ENCODE measurements around the gene KRTAP23-1. TPM values are rescaled to one million over a fixed set of nuclear protein-coding genes. Genes with fewer than 3 reads are reported as not detected.

KRTAP23-1 gene
- total RNA-seq, 1 donor, result not detected

DNA sequence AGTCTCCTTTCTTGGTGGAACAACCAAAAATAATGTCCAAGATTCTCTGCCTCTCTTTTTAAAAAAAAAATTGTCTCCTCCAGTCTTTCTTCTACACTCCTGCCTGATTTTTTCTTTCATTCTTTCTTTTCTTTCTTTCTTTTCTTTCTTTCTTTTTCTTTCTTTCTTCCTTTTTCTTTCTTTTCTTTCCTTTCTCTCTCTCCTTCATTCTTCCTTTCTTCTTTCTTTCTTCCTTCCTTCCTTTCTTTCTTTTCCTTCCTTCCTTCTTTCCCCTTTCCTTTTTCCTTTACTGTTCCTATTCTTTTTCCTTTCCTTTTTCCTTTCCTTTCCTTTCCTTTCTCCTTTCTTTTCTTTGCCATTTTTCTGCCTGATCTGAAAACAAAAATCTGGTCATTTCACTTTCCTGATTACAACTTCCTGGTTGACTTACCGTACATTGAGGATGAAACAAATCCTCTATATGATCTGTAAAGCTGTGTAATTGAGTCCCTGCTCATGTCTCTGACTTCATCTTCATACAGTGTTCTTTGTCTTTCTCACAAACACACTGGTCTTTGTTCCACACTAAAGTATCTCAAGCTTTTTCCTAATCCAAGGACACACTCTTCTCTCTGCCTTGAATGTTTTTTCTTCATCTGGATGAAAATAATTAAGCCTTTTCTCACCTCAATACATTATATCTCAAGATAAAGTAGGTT, 6.1 kb upstream of the KRTAP23-1 start:
- no peak overlapping the region for H3K4me3 ChIP-seq (ENCODE audit: low read depth, low read length)
- no peak for DNase-seq (ENCODE audit: low read depth)
- TF ChIP-seq, protein P1, sequence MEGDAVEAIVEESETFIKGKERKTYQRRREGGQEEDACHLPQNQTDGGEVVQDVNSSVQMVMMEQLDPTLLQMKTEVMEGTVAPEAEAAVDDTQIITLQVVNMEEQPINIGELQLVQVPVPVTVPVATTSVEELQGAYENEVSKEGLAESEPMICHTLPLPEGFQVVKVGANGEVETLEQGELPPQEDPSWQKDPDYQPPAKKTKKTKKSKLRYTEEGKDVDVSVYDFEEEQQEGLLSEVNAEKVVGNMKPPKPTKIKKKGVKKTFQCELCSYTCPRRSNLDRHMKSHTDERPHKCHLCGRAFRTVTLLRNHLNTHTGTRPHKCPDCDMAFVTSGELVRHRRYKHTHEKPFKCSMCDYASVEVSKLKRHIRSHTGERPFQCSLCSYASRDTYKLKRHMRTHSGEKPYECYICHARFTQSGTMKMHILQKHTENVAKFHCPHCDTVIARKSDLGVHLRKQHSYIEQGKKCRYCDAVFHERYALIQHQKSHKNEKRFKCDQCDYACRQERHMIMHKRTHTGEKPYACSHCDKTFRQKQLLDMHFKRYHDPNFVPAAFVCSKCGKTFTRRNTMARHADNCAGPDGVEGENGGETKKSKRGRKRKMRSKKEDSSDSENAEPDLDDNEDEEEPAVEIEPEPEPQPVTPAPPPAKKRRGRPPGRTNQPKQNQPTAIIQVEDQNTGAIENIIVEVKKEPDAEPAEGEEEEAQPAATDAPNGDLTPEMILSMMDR (IDR thresholded peaks at IDR 0.05; ENCODE audit: insufficient read depth, low read length), result no peak

DNA sequence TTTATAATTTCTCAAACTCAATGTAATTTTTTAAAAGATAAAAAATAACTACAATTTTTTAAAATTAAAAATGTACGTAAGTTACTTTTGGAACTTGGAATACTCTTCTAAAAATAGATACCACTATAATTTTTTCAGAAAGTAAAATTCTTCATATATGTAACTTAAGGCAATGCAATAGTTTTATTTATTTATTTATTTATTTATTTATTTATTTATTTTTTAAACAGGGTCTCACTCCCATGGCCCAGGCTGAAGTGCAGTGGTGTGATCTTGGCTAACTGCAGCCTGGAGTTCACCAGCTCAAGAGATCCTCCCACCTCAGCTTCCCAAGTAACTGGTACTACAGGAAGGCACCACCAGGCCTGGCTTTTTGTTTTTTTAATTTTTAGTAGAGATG, 3.1 kb upstream of the KRTAP23-1 start:
- DNase-seq (ENCODE audit: low read depth), result no peak
- TF ChIP-seq, protein P1 (IDR thresholded peaks at IDR 0.05; ENCODE audit: insufficient read depth, low read length), result no peak
- H3K4me3 ChIP-seq (ENCODE audit: low read depth, low read length), result no peak overlapping the region

DNA sequence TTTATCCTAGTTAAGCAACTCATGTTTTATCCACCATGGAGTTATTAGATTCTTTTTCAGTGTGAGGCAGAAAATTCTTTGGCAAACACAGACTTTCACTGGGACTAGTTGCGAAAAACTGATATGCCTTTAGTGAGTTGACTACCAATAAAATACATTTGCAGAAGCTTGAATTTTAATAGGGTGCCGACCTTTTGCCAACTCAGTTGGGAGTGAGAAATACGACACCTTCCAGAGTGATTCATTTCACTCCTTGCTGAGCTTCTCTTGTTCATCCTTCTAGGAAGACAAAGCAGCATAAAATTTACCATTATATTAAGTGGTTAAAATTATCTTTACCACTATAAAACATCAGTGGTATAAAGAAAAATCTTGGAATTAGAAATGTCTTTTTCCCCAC, 1.2 kb upstream of the KRTAP23-1 start:
- TF ChIP-seq, protein P1 (IDR thresholded peaks at IDR 0.05; ENCODE audit: insufficient read depth, low read length), result no peak
- no peak overlapping the region for H3K4me3 ChIP-seq (ENCODE audit: low read depth, low read length)
- DNase-seq (ENCODE audit: low read depth), result no peak

DNA sequence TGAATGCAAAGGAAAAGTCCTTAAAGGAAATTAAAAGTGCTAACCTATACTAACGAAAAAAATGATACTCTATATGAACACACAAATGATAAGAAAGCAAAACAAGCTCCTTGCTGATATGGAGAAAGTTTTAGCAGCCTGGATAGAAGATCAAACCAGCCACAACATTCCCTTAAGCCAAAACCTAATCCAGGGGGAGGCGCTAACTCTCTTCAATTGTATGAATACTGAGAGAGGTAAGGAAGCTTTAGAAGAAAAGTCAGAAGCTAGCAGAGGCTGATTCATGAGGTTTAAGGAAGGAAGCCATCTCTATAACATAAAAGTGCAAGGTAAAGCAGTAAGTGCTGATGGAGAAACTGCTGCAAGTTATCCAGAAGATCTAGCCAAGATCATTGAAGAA, 3.4 kb downstream of the KRTAP23-1 start:
- TF ChIP-seq, protein P1 (IDR thresholded peaks at IDR 0.05; ENCODE audit: insufficient read depth, low read length), result no peak
- H3K4me3 ChIP-seq (ENCODE audit: low read depth, low read length), result no peak overlapping the region
- no peak for DNase-seq (ENCODE audit: low read depth)

DNA sequence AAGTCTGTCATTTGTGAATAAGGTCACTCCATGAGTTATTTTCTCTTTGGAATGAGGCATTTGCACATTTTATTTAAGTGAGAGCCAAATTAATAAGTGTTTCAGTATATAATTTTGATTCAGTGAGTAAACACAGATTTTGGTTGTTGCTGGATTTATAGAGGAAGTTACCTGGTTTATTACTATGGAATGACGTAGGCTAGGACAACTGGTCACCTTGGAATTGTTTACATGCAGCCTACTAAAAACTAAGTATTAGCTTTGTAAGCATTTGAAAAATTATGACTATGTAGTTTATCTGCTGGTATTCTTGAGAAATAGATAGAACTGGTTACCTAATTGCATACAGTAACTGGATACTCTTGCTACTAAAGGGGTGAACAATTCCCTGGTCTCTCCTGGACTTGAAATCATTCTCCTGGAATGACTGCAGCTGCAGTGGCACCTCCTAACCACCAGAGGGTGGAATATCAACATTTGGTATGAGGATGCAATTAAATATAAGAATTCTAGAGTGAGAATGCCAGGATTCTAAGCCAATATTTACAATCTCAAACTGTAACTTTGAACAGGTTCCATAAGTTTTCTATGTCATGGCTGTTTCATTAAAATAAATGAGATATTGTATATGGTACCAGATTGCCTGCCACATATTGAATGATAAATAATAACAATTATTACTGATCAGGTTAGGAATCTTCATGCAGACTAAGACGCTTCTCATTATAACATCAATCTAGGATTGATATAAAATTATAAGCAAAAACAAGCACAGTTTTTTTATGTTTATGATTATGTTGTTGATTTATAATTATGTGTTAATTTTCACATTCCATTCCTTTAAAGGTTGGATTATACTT, 7.5 kb downstream of the KRTAP23-1 start:
- TF ChIP-seq, protein P1 (IDR thresholded peaks at IDR 0.05; ENCODE audit: insufficient read depth, low read length), result peak; percentile 68
- DNase-seq (ENCODE audit: low read depth), result peak; percentile 22
- H3K4me3 ChIP-seq (ENCODE audit: low read depth, low read length), result no peak overlapping the region

DNA sequence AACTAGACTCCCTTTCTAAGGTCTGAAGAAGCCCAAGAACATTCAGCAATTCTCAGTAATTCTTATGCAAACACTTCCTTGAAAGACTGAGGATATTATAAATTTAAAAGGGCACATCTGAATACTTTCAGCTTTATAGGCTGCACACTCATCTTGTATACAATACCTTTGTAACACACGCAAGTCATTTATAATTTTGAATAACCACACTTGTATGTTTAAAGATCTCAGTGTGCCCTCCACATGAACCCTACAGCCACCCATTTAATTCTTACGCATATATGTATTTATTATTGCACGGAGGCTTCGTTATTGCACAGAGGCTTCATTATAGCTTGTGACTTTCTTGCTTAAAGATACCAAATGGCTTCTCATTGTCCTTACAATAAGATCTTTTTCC, 9.7 kb downstream of the KRTAP23-1 start:
- TF ChIP-seq, protein P1 (IDR thresholded peaks at IDR 0.05; ENCODE audit: insufficient read depth, low read length), result no peak
- DNase-seq (ENCODE audit: low read depth), result no peak

More for the DNA sequence above, 9.7 kb downstream of the KRTAP23-1 start:
- H3K4me3 ChIP-seq (ENCODE audit: low read depth, low read length), result no peak overlapping the region

All from fibroblast of the aortic adventitia (primary cell).